ENCODE results near the gene URB1.
A peak's percentile ranks its signal among the peaks of the same experiment; 100 is the strongest.

DNA sequence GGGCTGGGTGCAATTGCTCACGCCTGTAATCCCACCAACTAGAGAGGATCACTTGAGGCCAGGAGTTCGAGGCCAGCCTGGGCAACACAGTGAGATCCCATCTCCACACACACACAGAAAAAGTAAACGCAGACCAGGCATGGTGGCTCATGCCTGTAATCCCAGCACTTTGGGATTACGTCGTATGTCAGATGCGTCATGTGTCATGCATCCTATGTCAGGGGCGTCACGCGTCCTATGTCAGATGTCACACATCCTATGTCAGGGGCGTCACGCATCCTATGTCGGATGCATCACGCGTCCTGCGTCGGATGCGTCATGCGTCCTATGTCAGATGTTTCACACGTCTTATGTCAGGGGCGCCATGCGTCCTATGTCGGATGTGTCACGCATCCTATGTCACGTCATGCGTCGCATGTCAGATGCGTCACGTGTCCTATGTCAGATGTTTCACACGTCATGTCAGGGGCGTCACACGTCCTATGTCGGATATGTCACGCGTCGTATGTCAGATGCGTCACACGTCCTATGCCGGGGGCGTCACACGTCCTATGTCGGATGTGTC, 92.6 kb downstream of the URB1 start:
- TF ChIP-seq, protein P1, sequence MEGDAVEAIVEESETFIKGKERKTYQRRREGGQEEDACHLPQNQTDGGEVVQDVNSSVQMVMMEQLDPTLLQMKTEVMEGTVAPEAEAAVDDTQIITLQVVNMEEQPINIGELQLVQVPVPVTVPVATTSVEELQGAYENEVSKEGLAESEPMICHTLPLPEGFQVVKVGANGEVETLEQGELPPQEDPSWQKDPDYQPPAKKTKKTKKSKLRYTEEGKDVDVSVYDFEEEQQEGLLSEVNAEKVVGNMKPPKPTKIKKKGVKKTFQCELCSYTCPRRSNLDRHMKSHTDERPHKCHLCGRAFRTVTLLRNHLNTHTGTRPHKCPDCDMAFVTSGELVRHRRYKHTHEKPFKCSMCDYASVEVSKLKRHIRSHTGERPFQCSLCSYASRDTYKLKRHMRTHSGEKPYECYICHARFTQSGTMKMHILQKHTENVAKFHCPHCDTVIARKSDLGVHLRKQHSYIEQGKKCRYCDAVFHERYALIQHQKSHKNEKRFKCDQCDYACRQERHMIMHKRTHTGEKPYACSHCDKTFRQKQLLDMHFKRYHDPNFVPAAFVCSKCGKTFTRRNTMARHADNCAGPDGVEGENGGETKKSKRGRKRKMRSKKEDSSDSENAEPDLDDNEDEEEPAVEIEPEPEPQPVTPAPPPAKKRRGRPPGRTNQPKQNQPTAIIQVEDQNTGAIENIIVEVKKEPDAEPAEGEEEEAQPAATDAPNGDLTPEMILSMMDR (IDR thresholded peaks at IDR 0.05): no peak
- TF ChIP-seq POLR2A (IDR thresholded peaks at IDR 0.05): no peak
- TF ChIP-seq POLR2AphosphoS5 (IDR thresholded peaks at IDR 0.05): peak; percentile 61
- no peak for TF ChIP-seq EP300 (IDR thresholded peaks at IDR 0.05)
